HG03432 (cell line): ENCODE data around the gene NXF1.

Experiments used
- ATAC-seq: cut with Tn5 transposase; IDR thresholded peaks from one replicate; pipeline ENCODE4 v1.9.1; 2021; ENCODE audit warnings: mild to moderate bottlenecking, moderate library complexity; ENCODE audit not compliant: unreplicated experiment

Gene NXF1

DNA sequence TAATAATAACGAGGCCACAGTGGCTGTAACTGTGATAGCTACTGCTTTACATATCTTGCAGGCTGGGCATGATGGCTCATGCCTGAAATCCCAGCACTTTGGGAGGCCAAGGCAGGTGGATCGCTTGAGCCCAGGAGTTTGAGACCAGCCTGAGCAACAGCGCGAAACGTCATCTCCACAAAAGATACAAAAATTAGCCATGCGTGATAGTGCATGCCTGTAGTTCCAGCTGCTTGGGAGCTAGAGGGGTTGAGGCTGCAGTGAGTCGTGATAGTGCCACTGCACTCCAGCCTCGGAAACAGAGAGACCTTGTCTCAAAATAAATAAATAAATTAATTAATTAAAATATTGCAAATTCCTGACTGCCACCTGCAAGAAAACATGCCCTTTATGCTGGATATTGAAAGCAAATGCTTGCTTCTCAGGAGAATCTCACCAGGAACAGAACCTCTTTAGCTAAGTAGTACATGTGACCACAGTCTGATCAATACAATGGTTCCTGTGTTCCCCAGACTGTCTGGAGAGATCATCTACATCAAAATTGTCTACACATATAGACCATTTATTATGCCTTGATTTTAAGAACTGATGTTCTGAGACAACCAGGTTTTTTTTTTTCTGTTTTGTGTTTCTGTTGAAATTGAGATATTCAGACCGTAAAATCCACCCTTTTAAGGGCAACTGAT, 57.6 kb downstream of the NXF1 start:
- ATAC-seq: no peak
